HL-60 (cell line): ENCODE data around the gene REM1.

Experiments
- GABPA ChIP-seq: IDR thresholded peaks from 2 replicates; pipeline ENCODE4 v1.6.1; 2012; ENCODE audit warnings: low read depth
- POLR2AphosphoS5 ChIP-seq: IDR thresholded peaks from 2 replicates; pipeline ENCODE4 v1.6.1; 2012; ENCODE audit warnings: low read depth
- TF ChIP-seq, protein P1 (sequence below): IDR thresholded peaks from one replicate; pipeline ENCODE4 v1.5.1; 2011; ENCODE audit warnings: low read length, control low read depth, inconsistent platforms; ENCODE audit not compliant: insufficient read depth
- TF ChIP-seq, protein P2 (sequence below): IDR thresholded peaks from 2 replicates; pipeline ENCODE4 v1.6.1; 2012; ENCODE audit warnings: low read depth; ENCODE audit not compliant: insufficient replicate concordance

DNA sequence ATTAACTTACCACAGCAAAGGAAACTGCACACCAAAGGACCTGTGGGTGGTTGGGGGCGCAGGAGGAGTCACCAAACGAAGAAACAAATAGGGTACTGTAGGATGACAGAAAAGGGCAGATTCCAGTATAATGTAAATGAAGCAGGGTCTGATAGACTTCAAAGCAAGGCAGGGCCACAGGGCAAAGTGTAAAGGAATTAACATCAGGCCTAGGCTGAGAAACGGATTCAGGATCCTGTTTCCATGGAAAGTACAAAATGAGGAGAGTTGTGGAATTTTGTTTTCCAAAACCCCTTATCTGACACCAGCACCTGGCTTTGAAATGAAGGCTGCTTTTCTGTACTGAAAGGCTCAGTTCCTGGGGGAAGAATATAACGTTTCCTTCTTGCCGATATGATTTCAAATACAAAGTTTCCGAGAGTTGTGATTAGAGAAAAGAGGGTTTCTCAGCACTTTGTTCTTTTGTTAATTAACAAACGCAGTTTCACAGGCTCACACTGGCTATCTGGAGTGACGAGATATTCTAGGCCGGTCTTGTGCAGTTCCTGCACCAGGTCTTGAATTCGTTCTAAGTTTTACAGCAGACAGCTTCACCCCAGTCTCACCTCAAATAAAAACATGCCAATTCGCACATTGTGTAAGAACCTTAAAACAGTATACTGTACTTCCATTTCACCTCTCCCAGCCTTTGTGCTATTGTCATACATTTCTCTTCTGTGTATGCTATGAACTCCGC lies 28.8 kb upstream of the REM1 start:
- TF ChIP-seq, protein P1, sequence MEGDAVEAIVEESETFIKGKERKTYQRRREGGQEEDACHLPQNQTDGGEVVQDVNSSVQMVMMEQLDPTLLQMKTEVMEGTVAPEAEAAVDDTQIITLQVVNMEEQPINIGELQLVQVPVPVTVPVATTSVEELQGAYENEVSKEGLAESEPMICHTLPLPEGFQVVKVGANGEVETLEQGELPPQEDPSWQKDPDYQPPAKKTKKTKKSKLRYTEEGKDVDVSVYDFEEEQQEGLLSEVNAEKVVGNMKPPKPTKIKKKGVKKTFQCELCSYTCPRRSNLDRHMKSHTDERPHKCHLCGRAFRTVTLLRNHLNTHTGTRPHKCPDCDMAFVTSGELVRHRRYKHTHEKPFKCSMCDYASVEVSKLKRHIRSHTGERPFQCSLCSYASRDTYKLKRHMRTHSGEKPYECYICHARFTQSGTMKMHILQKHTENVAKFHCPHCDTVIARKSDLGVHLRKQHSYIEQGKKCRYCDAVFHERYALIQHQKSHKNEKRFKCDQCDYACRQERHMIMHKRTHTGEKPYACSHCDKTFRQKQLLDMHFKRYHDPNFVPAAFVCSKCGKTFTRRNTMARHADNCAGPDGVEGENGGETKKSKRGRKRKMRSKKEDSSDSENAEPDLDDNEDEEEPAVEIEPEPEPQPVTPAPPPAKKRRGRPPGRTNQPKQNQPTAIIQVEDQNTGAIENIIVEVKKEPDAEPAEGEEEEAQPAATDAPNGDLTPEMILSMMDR, result no peak
- TF ChIP-seq POLR2AphosphoS5, result no peak
- TF ChIP-seq GABPA, result no peak
- TF ChIP-seq, protein P2, sequence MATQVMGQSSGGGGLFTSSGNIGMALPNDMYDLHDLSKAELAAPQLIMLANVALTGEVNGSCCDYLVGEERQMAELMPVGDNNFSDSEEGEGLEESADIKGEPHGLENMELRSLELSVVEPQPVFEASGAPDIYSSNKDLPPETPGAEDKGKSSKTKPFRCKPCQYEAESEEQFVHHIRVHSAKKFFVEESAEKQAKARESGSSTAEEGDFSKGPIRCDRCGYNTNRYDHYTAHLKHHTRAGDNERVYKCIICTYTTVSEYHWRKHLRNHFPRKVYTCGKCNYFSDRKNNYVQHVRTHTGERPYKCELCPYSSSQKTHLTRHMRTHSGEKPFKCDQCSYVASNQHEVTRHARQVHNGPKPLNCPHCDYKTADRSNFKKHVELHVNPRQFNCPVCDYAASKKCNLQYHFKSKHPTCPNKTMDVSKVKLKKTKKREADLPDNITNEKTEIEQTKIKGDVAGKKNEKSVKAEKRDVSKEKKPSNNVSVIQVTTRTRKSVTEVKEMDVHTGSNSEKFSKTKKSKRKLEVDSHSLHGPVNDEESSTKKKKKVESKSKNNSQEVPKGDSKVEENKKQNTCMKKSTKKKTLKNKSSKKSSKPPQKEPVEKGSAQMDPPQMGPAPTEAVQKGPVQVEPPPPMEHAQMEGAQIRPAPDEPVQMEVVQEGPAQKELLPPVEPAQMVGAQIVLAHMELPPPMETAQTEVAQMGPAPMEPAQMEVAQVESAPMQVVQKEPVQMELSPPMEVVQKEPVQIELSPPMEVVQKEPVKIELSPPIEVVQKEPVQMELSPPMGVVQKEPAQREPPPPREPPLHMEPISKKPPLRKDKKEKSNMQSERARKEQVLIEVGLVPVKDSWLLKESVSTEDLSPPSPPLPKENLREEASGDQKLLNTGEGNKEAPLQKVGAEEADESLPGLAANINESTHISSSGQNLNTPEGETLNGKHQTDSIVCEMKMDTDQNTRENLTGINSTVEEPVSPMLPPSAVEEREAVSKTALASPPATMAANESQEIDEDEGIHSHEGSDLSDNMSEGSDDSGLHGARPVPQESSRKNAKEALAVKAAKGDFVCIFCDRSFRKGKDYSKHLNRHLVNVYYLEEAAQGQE, result no peak
